Measurements from ENCODE around the gene RIMS3.

The RIMS3 gene

DNA sequence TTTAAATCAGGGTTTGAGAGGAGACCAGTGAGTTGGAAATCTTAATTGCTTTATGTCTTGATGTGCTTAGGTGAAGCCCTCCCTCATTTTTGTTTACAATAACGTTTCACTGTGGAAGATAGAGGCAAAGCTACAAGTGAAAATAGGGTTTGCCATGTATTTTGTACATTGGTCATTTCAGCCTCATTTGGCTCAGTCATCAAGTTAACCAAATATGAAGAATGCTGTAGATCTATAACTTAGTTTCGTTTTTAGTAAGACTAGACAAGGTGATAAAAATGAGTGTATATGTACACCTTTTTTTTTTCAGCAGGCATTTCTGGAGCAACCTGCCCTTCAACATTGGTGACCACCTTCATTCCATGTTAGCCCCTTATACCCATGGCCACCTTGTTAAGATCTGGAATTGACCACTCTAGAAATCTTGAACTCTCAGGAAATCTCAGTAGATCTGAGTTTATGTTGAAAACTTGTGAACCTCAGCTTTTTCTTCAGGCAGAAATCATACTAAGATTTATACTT is 28.9 kb upstream of the RIMS3 start:
- no peak for DNase-seq
- intact Hi-C loops (cut with DNase I), result no loop called here

GRCh38 chr1:40693425-40693824 is 27.9 kb upstream of the RIMS3 start:
- intact Hi-C loops (cut with DNase I), result no loop called here
- no peak for DNase-seq

DNA sequence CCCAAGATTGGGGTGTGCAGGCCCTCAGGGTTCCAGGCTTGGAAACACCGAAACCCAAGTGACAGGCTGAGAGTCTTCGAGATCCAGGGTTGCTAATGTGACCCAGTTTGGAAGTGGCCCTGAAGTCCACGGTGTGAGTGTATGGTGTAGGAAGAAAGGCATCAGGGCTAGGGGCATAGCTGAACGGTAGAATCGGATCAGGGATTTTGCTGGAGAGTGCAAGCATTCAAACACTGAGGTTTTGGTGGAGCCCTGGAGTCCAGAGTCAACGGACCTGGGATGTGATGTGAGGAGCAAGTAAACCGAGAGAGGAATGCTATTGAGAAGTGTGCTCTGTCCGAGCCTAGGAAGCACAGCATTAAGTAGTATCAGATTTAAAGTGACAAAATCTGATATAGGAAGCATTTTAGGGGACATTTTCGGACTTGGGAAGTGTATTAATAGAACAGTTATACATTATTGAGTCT is 27.0 kb upstream of the RIMS3 start:
- intact Hi-C loops (cut with DNase I), result no loop called here
- DNase-seq, result peak in 7 of 42 donors; percentile 17 to 65 (median 55)

DNA sequence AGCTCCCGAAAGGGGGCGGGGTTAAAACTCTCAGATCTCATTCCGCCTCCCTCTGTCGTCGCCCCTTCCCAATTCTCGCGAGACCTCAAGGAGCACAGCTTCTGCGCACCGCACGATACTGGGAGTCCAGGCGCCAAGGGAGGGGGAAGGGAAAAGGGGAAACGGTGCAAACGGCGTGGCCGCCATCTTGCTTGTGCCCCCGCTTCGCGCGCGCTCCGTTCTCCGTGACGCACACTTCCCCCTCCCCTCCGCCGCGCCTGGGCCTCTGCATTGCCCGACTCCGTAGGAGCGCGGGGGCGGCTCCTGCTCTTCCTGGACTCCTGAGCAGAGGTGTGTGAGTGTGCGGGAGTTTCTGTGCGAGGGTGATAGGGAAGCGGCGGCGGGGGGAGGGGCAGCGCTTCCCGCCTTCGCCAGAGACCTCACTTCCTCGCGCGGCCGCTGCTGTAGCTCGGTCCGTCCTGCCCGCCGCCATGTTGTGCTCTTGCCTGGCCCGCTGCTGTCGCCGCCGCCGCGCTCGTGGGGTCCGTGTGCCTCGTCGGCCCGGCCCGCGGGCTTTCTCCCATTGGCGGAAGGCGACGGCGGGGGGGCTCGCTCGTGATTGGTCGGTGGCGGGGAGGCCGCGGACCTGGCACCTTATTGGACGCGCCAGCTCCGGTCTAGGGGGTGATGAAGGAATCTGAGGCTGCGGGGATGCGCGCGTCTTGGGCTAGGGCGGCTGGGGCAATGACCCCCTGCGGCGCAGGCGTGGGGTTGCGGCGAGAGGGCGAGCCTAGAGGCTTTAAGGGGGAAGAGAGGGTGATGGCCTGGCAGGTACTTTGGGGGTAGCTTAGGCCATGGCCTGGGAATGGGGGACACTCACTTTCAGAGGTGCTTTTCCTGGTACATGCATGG is 26.3 kb upstream of the RIMS3 start, which contains the start of gene NFYC:
Gene NFYC (plus strand): TSS at position 167 of the 891 bp plus-strand sequence. CDS start 47,140 bp downstream, outside the sequence.
- intact Hi-C loops (cut with DNase I), result loop anchor here (2.0 kb wide), 1 partner anchor 17 kb away; no protein-coding TSS in a partner anchor
- DNase-seq, result peak; percentile 93 to 98 (median 96)

DNA sequence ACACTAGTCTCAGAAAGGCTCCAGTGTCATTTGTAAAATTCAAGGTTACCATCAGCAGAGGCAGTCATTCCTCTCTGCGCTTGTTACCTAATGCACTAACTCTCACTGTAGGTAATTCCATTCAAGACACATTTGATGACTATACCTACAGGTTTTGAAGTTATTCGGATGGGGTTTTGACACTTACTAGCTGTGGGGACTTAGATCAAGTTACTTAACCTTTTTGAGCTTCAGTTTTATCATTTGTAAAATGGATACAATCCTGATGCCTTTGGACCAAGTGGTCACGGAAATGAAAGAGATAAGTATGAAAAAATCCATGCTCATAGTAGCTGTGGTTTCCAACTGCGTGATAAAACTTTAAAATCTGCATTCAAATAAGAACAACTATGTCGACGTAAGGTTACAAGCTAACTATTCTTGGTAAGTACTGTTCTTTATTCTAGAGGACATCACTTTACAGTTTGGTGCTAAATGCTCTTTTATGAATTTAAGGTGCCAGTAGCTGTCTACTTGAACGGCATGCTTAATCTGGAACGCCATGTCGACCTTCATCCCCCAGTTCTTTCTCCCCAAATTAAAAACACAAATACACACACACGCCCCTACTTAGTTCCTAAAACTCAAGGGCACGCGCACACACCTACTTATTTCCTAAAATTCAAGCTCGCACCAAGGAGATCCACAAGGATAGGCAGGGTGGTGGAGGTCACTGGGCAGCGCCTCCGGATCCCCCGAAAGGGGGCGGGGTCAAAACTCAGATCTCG is 25.5 kb upstream of the RIMS3 start:
- intact Hi-C loops (cut with DNase I), result loop anchor here (2.0 kb wide), 1 partner anchor 18 kb away; no protein-coding TSS in a partner anchor
- peak in 1 of 42 donors; percentile 5 for DNase-seq

DNA sequence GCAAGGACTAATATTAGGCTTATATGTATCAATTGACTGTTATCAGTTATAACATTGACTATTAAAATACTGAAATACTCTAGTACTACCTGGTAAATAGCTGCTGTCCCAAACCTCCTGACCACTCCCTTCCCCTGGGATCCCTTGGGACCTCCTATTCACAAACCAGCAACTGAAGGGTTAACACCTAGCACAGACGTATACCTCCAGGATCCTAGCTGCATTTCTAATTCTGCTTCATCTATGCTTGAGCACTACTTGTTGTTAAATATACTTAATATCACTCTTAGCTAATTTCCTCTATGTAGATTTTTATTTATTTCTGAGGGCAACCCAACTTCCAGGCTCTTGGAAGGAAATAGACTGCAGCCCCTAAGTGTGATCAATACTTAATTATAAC is 24.3 kb upstream of the RIMS3 start:
- no peak for DNase-seq
- intact Hi-C loops (cut with DNase I), result loop anchor here (2.0 kb wide), 1 partner anchor 19 kb away; no protein-coding TSS in a partner anchor

DNA sequence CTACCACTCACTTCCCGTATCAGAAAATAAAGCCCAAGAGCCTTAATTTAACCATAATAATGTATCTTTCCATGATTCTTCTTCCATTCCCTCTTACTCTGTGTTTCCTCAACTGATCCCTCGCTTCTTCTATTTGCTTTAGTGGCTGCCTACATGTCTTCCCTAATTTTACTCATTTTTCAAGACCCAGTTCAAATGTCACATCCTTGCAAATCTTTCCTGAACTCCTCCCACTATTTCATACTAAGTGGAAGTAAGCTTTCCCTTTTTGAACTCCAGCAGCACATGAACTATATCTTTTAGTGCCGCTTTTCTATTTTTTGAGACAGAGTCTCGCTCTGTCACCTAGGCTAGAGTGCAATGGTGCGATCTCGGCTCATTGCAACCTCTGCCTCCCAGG is 22.2 kb upstream of the RIMS3 start:
- intact Hi-C loops (cut with DNase I), result no loop called here

DNA sequence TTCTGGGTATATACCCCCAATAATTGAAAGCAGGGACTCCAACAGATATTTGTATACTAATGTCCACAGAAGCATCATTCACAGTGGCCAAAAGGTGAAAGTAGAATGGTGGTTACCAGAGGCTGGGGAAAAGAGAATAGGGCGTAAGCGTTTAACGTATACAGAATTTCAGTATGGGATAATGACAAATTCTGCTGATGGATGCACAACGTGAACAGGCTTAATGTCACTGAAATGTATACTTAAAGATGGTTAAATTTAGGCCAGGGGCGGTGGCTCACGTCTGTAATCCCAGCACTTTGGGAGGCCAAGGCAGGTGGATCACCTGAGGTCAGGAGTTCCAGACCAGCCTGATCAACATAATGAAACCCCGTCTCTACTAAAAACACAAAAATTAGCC is 21.6 kb upstream of the RIMS3 start:
- intact Hi-C loops (cut with DNase I), result no loop called here
- DNase-seq, result no peak

More for the DNA sequence above, 22.2 kb upstream of the RIMS3 start:
- no peak for DNase-seq

DNA sequence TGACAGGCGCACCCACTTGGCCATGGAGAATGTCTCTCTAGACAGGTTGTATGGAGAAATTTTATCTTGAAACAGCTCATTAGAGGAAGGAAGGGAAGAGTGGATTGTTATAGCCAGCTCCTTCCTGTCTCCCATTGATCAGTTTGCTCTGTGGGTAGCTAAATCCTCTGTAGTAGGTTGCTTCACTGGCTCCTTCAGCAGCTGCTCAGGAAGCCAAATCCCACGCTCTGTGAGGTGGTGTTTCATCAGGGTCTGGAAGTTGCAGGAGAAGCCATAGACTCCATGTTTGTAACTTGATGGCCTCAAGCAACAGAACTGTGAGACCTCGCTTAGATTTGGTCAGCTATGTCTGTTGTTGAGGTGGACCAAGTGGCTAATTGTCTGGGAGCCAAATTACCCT is 19.2 kb upstream of the RIMS3 start:
- intact Hi-C loops (cut with DNase I), result no loop called here

GRCh38 chr1:40679165-40679953 is 13.9 kb upstream of the RIMS3 start:
- intact Hi-C loops (cut with DNase I), result no loop called here
- DNase-seq, result no peak

More for the DNA sequence above, 19.2 kb upstream of the RIMS3 start:
- DNase-seq, result no peak

- intact Hi-C loops (cut with DNase I), result no loop called here
- DNase-seq, result no peak
Measured at GRCh38 chr1:40676501-40676900, 11.0 kb upstream of the RIMS3 start.

GRCh38 chr1:40673452-40673851 is 8.0 kb upstream of the RIMS3 start:
- intact Hi-C loops (cut with DNase I), result no loop called here
- no peak for DNase-seq

- intact Hi-C loops (cut with DNase I), result loop anchor here (1.0 kb wide), 1 partner anchor 57 kb away; no protein-coding TSS in a partner anchor
Measured at GRCh38 chr1:40668769-40669525, 3.5 kb upstream of the RIMS3 start.

GRCh38 chr1:40664791-40665190 is 691 bp downstream of the RIMS3 start:
- intact Hi-C loops (cut with DNase I), result no loop called here

More at GRCh38 chr1:40668769-40669525, 3.5 kb upstream of the RIMS3 start:
- peak; percentile 73 to 94 (median 87) for DNase-seq

DNA sequence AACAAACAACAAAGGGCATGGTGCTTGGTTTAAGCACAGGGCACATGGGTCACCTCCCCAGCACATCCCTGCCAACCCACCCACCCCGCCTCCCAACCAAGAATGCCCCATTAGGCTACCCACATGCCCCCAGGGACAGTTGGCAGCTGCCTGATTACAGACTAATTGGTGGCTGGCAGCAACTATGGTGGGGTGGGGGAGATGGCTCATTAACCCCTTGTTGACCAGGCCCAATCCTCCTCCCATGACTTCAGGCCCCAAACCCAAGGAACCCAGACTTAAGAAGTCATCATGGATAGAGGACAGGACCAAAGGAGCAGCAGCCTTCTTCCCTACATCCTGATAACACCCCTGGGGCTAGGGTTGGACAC is 1.3 kb downstream of the RIMS3 start:
- DNase-seq, result no peak
- intact Hi-C loops (cut with DNase I), result no loop called here

More at GRCh38 chr1:40664791-40665190, 691 bp downstream of the RIMS3 start:
- no peak for DNase-seq

DNA sequence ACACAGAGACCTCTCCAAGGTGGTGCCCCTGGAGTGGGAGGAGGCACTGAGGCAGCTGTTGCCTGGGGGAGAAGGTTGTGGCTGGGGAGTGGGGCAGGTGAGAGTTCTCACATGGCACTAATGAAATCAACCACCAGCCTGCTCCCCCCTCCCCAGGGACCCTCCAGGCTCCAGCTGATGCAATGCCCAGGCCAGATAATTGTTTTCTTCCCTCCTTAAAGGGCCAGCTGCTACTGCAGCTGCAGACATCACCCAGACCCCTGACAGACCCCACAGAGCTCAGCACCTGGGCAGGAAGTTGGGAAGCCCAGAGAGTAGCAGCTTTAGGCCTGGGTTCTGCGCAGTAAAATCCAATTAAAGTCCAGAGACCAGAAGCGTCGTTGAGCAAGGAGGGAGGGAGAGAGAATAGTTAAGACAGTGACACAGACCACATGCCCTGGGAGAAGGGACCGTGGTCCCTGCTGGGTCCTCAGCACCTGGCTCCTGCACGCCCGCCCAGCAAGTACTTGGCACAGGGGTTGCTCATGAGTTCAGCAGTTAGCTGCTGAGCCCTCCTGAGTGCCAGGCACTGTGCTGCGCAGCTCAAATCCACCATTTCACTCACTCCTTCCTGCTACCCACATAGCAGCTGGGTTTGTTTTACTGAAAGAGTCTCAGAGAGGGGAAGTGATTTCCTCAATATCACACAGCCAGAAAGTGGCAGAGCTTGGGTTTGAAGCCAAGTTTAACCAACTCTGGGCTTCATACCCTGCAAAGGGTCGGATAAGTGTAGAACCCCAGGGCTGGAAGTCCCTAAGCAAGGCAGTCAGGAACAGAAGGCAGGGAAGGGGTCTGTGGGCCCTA is 1.9 kb downstream of the RIMS3 start:
- intact Hi-C loops (cut with DNase I), result no loop called here
- no peak for DNase-seq

- intact Hi-C loops (cut with DNase I), result no loop called here
- peak in 1 of 42 donors; percentile 22 for DNase-seq
Measured at GRCh38 chr1:40662864-40663263, 2.6 kb downstream of the RIMS3 start.

Measured in head of caudate nucleus (tissue), 42 donors.